ENCODE data around the gene PRH1.

The PRH1 gene

GRCh38 chr12:10847744-10848143 is 36.3 kb downstream of the PRH1 start:
- in situ Hi-C loops (cut with MboI; ENCODE audit: low sequenced_read_pairs) = no loop called here

DNA sequence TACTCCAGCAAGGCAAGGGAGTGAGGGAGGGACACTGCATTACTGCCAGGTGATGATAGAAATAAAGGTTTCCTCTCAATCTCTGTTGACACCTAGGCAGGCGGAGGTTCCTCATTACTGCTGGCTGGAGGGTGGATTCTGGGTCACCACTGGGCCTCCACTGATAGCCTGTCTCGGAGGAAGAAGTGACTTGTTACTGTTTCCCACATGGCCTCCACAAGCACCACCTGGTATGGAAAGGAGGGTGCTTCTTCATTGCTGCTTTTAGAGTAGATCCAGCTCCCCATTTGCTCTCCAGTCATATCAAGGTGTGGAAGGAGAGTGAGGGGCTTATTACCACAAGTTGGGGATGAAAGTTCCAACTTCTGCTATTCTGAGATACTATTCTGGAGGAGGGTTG is 41.2 kb downstream of the PRH1 start:
- in situ Hi-C loops (cut with MboI; ENCODE audit: low sequenced_read_pairs) = no loop called here

- in situ Hi-C loops (cut with MboI; ENCODE audit: low sequenced_read_pairs) = no loop called here
Measured at GRCh38 chr12:10838461-10838860, 45.6 kb downstream of the PRH1 start.
